Measurements from ENCODE around the gene EPC2.

DNA sequence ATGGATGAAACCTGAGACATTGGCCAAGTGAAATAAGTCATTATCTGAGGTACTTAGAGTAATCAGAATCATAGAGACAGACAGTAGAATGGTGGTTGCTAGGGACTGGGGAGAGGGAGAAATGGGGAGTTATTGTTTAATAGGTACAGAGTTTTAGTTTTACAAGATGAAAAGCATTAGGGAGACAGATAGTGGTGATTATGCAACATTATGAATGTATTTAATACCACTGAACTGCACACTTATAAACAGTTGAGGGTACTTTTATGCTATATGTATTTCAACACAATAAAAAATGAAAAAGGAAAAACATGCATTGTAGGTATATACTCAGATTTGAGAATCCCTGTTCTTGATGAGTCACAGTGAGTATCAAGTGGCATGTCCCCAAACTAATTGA, 59.7 kb downstream of the EPC2 start:
- TF ChIP-seq ZNF274 (IDR thresholded peaks at IDR 0.05; ENCODE audit: low read depth, low read length) (no peak), SUZ12 (IDR thresholded peaks at IDR 0.05; ENCODE audit: extremely low read depth, insufficient read depth, insufficient read length) (no peak)
